ENCODE results near the gene LPGAT1. TPM values are rescaled to one million over a fixed set of nuclear protein-coding genes. Genes with fewer than 3 reads are reported as not detected.
"Not testable (repeated sequence)": the region's sequence is repeated elsewhere in the genome, so short reads cannot be mapped to it uniquely, and the experiment has no call there.

LPGAT1 gene
- total RNA-seq, 1 experiment from 2014 or later = 37.5 TPM

- H3K9me3 ChIP-seq (ENCODE audit: low read depth, low read length, poor library complexity, severe bottlenecking) = no peaks in the 10 kb centered on the region
- intact Hi-C loops (cut with micrococcal nuclease; ENCODE audit: unreplicated experiment) = no loop called here
- H3K4me1 ChIP-seq (ENCODE audit: insufficient read depth, low read length, poor library complexity, severe bottlenecking) = no peaks in the 10 kb centered on the region
- no peak overlapping the region for H3K4me3 ChIP-seq (ENCODE audit: low read depth, low read length, poor library complexity, severe bottlenecking)
- DNase-seq (ENCODE audit: low spot score) = no peak
- no peaks in the 10 kb centered on the region for H3K36me3 ChIP-seq (ENCODE audit: insufficient read depth, low read length, poor library complexity, severe bottlenecking)
- POLR2A ChIA-PET (ENCODE audit: low non-redundant PET) = no interaction called here
- TF ChIP-seq EZH2 (IDR thresholded peaks at IDR 0.05; ENCODE audit: borderline replicate concordance, low read depth, low read length, poor library complexity, severe bottlenecking) (no peak), CTCF (conservative IDR thresholded peaks at IDR 0.05; ENCODE audit: low read depth, low read length) (no peak)
- H3K27me3 ChIP-seq (replicated peaks; ENCODE audit: insufficient read depth, low read depth, low read length, poor library complexity) = no peaks in the 10 kb centered on the region
- no TSS peak for BruUV-seq (replicated peaks)
- CTCF ChIA-PET = no interaction called here
- H3K27ac ChIP-seq (ENCODE audit: low read depth, low read length, poor library complexity, severe bottlenecking) = no peak overlapping the region
Observed at GRCh38 chr1:211876851-211877590, 46.5 kb upstream of the LPGAT1 start.

GRCh38 chr1:211875541-211875940 lies 45.0 kb upstream of the LPGAT1 start:
- Histone ChIP-seq H3K27me3 (replicated peaks; ENCODE audit: insufficient read depth, low read depth, low read length, poor library complexity) (no peaks in the 10 kb centered on the region), H3K4me3 (ENCODE audit: low read depth, low read length, poor library complexity, severe bottlenecking) (no peak overlapping the region), H3K4me1 (ENCODE audit: insufficient read depth, low read length, poor library complexity, severe bottlenecking) (no peaks in the 10 kb centered on the region), H3K36me3 (ENCODE audit: insufficient read depth, low read length, poor library complexity, severe bottlenecking) (no peaks in the 10 kb centered on the region), H3K9me3 (ENCODE audit: low read depth, low read length, poor library complexity, severe bottlenecking) (no peaks in the 10 kb centered on the region), H3K27ac (ENCODE audit: low read depth, low read length, poor library complexity, severe bottlenecking) (no peak overlapping the region)
- intact Hi-C loops (cut with micrococcal nuclease; ENCODE audit: unreplicated experiment) = no loop called here
- no peak for TF ChIP-seq EZH2 (IDR thresholded peaks at IDR 0.05; ENCODE audit: borderline replicate concordance, low read depth, low read length, poor library complexity, severe bottlenecking)
- no peak for TF ChIP-seq CTCF (conservative IDR thresholded peaks at IDR 0.05; ENCODE audit: low read depth, low read length)
- DNase-seq (ENCODE audit: low spot score) = no peak
- ChIA-PET POLR2A (ENCODE audit: low non-redundant PET) (no interaction called here), CTCF (no interaction called here)
- BruUV-seq (replicated peaks) = no TSS peak

- no peaks in the 10 kb centered on the region for H3K9me3 ChIP-seq (ENCODE audit: low read depth, low read length, poor library complexity, severe bottlenecking)
- ChIA-PET POLR2A (ENCODE audit: low non-redundant PET) (no interaction called here), CTCF (no interaction called here)
- TF ChIP-seq EZH2 (IDR thresholded peaks at IDR 0.05; ENCODE audit: borderline replicate concordance, low read depth, low read length, poor library complexity, severe bottlenecking) = no peak
- no peak for TF ChIP-seq CTCF (conservative IDR thresholded peaks at IDR 0.05; ENCODE audit: low read depth, low read length)
- H3K4me1 ChIP-seq (ENCODE audit: insufficient read depth, low read length, poor library complexity, severe bottlenecking) = no peaks in the 10 kb centered on the region
- no TSS peak for BruUV-seq (replicated peaks)
- no peak overlapping the region for H3K4me3 ChIP-seq (ENCODE audit: low read depth, low read length, poor library complexity, severe bottlenecking)
- no peak for DNase-seq (ENCODE audit: low spot score)
- no peaks in the 10 kb centered on the region for H3K27me3 ChIP-seq (replicated peaks; ENCODE audit: insufficient read depth, low read depth, low read length, poor library complexity)
- no peaks in the 10 kb centered on the region for H3K36me3 ChIP-seq (ENCODE audit: insufficient read depth, low read length, poor library complexity, severe bottlenecking)
- intact Hi-C loops (cut with micrococcal nuclease; ENCODE audit: unreplicated experiment) = no loop called here
- H3K27ac ChIP-seq (ENCODE audit: low read depth, low read length, poor library complexity, severe bottlenecking) = no peak overlapping the region
Observed at GRCh38 chr1:211874521-211875347, 44.2 kb upstream of the LPGAT1 start.

DNA sequence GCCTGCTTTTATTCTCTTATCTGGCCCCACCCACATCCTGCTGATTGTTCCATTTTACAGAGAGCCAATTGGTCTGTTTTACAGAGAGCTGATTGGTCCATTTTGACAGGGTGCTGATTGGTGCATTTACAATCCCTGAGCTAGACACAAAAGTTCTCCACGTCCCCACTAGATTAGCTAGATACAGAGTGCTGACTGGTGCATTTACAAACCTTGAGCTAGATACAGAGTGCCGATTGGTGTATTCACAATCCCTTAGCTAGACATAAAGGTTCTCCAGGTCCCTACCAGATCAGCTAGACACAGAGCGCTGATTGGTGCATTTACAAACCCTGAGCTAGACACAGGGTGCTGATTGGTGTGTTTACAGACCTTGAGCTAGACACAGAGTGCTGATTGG lies 43.2 kb upstream of the LPGAT1 start:
- H3K4me1 ChIP-seq (ENCODE audit: insufficient read depth, low read length, poor library complexity, severe bottlenecking); BruUV-seq (replicated peaks); CTCF ChIA-PET; intact Hi-C loops (cut with micrococcal nuclease; ENCODE audit: unreplicated experiment); H3K27ac ChIP-seq (ENCODE audit: low read depth, low read length, poor library complexity, severe bottlenecking); H3K4me3 ChIP-seq (ENCODE audit: low read depth, low read length, poor library complexity, severe bottlenecking); POLR2A ChIA-PET (ENCODE audit: low non-redundant PET); H3K36me3 ChIP-seq (ENCODE audit: insufficient read depth, low read length, poor library complexity, severe bottlenecking); DNase-seq (ENCODE audit: low spot score); H3K27me3 ChIP-seq (replicated peaks; ENCODE audit: insufficient read depth, low read depth, low read length, poor library complexity); H3K9me3 ChIP-seq (ENCODE audit: low read depth, low read length, poor library complexity, severe bottlenecking): not testable (repeated sequence)

Data from A673 (cell line).